Right lobe of liver (tissue), 4 donors: ENCODE measurements around the gene SBF1.

Source experiments
- CTCF ChIP-seq, 4 donors: fragments of 200-600 bp in 3 of 4; fragments of 450-650 bp in 1 of 4; IDR thresholded peaks; one replicate each; pipeline versions ENCODE4 v1.5.1 to v1.8.0; 2016 to 2022; ENCODE audit warnings: antibody characterized with exemption in 4 of 4, mild to moderate bottlenecking in 2 of 4
- POLR2A ChIP-seq: fragments of 450-650 bp; IDR thresholded peaks from one replicate; pipeline ENCODE4 v1.6.1; 2017; ENCODE audit warnings: antibody characterized with exemption, mild to moderate bottlenecking
- donor health status: DM: no; HTN: no; CAD: no.
- donor health status: DM: no; HTN: no; CAD: no.
- donor health status: DM: no; HTN: yes; CAD: no.

- TF ChIP-seq POLR2A (no peak), CTCF (IDR thresholded peaks at IDR 0.05) (no peak)
Observed at GRCh38 chr22:50482107-50483074, 7.6 kb upstream of the SBF1 start.
